Amniotic epithelial cell (primary cell): ENCODE measurements around the gene WNK1.
A peak's percentile ranks its signal among the peaks of the same experiment; 100 is the strongest.
"Not testable (repeated sequence)": the region's sequence is repeated elsewhere in the genome, so short reads cannot be mapped to it uniquely, and the experiment has no call there.

Experiments
- DNase-seq: peaks from one replicate; pipeline ENCODE4 v3.0.0-alpha.2; 2010; ENCODE audit warnings: low read depth

The WNK1 gene

DNA sequence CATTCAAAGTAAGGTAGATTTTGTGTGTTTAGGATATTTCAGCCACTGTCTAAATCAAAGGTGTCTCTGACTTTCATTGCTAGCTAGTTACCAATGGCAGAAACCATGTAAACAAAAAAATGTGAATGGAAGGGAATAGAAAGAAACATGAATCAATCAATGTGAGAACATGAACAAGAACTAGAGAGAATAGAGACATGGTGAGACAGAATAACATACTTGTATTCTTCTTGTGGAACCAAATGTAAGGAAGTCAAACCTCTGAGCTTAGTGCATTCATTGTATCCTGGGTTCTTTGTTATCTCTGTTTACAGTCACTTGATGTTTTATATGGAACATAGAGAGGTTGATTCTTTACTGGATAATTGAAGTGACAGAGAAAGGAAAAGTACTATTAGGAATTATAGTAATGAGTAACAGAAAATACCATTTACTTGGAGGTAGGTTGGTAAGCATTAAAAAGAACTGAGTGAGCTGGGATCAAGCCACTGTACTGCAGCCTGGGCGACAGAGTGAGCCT lies 2.6 kb upstream of the WNK1 start:
- no peak for DNase-seq

DNA sequence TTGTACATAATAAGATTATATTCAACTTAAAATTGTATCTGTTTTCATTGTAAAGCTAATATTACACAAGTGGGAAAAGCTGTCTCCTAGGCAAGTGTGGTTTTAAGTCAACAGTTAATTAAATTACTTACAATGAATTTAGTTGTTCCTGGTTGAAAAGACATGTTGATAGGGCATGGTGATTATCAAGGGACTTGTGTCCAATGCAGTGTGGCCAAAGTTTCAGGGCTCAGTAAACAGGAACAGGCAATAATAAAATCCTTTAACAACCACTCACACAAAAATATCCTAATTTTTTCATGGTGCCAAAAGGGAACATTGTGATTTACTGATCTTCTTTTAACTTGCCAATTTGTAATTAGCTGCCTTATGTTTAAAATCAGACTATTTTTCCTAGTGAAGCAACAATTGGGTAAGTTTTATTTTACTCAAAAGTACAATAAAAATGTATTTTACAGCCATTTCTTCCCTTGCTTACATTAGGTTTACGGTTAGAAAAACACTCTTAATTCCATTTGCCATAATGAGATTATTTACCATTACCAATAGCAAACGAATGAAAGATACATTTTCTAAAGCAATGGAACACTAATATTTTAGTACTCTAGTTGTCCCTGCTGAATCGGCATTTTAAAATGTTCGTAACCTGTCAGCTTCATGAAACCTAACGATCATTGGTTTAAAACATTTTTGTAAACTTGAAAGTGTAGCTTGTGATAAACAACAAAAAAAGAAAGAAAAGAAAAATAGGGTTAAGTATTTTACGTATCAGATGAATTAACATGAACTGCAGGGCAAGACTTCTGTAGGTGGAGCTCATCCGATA lies 1.8 kb upstream of the WNK1 start:
- DNase-seq: no peak

- peak; percentile 96 for DNase-seq
Observed at GRCh38 chr12:751192-751998, 984 bp upstream of the WNK1 start.

DNA sequence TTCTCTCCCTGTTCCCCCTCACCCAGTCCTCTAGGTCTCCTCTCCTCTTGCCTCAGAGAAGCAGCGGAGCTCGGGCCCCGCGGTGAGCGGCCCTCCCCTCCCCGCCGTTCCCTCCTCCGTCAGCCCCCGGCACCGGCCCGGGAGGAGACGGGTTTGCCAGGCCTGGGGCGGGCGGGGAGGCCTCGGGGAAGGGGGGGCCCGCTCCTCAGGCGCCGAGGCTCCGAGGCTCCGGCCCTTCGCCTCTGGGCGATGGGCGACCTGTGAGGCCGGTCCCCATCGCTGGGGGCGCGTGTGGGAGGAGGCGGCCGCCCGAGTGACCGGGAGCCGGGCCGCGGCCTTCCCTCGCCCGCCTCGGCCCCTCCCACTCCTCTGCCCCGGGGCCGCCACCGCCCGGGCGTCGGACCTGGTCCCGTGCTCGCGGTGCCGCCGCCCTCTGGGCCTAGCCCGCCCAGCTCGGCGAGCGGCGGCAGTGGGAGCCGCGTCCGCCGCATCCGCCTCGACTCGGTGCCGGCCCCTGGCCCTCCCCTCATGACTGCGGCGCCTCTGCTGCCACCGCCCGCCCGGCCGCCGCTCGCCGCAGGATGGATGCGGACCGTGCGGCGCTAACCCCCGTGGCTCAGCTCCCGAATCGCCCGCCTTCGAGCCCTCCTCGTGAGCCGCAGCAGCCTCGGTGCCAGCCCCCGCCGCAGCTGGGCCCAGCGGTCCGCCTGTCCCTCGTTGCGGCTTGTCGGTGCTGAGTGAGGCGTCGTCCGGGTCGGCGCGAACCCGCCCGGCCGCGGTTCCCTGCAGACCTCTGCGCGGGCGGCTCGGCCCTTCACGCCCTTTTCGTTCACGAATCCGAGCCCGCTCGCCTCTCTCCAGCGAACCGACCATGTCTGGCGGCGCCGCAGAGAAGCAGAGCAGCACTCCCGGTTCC lies 574 bp downstream of the WNK1 start:
- DNase-seq: no peak

GRCh38 chr12:753611-754472 lies 1.5 kb downstream of the WNK1 start:
- no peak for DNase-seq

- no peak for DNase-seq
Observed at GRCh38 chr12:754473-754820, 2.1 kb downstream of the WNK1 start.

DNA sequence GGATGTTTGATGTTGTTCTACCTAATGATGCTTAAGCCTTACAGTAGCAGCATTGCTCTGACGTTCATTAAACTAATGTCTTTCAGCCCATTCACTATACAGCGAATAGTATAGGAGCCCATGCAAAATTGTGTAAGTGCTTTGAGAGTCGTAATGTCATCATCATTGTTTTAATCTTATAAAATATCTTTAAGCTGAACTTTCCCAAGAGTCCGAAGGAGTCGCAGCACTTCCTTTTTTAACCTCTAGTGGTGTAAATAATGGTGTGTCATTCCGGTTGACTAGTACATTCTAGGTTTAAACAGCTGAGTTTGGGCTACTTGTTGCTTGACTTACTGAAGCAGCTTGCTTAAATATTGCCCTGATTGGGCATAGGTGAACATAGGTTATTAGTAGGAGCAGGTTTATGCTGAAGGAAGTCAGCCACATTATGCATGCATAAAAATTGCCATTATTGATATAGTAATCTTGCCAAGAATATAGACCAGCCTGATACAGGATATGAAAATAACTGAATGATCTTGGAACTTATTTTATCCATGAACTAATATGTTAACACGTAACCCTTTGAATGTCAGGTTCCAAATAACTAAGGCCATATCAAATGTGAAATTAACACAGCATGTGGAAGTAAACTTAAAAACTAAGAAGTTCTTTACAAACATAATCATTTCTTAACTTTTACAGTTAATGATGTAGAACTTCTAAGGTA lies 2.6 kb downstream of the WNK1 start:
- DNase-seq: peak; percentile 80

DNA sequence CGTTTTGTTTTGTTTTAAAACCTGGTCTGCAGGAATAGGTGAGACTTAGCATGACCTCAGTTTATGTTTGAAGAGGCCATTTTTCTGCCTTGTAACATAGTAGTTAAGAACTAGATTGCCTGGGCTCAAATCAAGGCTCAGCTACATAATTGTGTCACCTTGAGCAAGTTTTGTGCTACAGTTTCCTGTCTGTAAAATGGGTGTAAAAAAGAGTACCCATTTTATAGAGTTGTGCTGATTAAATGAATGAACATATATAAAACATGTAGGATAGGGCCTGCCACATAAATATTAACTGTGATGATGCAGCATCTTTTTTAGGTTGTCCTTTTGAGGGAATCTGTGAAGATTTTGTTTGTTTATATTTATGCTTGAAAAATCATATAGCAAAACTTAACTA lies 7.2 kb downstream of the WNK1 start:
- no peak for DNase-seq

DNA sequence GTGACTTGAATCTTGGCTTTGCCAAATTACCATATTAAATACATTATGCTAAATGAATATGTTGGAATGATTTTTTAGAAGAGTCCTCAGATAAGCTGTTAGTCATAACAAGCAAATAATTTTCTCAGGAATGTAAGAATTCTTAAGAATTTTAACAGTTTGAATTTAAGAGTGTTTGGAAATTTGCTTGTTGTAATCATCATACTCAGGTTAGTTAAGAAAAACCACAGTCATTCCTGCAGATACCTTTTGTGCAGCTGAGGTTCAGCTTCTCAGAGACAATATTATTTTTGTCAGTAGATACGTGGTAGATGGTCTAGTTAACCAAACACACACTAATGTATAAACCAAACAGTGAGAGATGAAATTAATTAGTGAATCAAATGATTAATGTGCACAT lies 8.9 kb downstream of the WNK1 start:
- no peak for DNase-seq

DNA sequence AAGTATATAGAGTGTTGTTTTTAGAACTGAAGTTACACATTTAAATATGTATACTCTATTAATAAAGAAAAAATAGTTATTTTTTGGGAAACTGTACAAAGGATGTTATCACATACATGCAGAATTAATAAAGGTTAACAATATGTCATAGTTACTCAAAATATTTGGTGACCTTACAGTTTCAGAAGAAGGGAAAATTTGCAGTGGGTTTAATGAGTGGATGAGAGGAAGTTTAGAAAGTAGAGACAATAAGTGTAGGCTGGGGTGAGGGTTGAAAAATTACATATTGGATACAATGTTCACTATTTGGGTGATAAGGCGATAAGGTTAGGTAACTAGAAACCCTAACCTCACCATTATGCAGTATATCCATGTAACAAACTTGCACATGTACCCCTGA lies 13.5 kb downstream of the WNK1 start:
- DNase-seq: no peak

DNA sequence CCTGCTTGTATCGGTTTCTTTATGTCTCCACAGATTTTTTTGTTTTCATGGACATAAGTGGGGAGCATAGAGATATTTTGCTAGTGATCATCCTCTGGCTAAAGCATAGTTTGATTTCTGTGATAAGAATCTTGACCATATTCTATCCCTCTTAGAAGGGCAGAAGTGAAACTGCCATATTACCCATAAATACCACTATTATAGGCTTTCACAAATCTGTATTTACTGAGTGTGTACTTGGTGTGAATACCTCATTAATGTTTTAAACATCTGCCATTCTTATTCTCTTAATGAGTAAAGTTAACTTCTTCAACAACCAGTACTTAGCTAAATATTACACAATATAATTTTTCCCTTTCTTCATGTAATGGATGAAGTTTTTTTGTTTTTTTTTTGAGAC lies 16.1 kb downstream of the WNK1 start:
- no peak for DNase-seq

DNA sequence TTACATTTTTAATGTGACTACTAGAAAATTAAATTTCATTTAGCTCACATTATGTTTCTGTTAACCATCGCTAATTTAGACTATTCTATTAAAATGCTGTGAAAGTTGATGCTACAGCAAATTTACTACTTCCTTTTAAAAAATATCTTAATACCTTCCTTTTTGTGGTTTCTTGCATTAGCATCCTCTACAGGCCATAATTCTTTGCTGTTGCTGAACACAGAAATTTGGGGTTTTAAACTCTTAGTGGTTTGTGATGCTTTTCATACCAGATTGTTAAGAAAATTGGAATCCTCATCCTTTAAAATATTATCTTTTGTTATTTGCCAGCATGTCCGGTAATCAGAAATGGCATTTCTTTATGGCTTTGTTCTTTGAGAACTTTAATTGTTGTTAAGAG lies 18.1 kb downstream of the WNK1 start:
- peak; percentile 55 for DNase-seq

DNA sequence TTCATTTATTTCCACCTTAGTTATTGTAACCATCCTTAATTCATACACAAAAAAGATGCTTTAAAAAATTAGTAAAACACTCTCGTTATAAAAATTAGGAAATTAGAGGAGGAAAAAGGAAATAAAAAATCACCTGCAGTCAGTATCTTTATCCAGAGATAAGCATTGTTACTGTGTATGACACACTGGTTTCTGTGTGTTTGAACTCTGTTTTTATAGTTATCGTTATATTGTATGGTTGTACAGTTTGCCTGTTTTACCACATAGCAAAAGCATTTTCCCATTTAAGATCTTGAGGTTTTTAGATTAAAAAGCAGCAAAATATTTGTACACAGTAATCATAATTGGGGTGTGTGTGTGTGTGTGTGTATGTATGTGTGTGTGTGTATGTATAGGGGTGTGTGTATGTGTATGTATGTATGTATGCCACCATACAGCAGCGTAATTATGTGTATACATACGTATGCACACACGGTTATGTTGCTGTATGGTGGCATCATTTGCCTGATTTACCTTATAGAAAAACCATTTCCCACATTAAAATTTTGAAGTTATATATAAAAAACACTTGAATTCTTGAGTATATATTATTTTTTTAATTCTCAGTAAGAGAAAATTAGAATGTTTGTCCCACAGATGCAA lies 19.8 kb downstream of the WNK1 start:
- DNase-seq: no peak

DNA sequence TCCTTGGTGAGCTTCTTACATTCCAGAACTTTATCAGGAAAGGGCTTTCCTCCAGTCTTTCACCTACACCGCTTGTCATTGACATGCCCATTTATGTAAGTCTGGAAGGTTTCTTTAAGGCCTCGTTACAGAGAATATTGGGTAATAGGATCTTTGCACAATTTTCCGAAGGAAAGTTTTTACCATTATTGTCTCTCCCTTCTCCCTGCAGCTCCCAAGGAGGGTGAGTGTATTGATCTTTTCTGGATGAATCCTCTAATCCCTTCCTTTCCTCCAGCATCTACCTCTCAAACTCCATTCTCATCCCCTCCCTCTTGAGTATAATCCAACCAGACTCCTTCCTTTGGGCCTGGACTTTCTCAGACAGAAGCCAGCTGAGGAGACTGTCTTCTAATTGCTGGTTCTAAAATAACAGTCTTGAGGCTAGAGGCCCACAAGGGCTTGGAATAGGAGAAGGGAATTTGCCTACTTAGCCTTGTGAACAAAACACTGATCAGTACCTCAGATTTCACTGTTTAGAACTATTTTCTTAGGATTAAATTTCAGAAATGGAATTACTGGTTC lies 21.8 kb downstream of the WNK1 start:
- DNase-seq: peak; percentile 63

GRCh38 chr12:775973-776771 lies 23.8 kb downstream of the WNK1 start:
- not testable (repeated sequence) for DNase-seq

- DNase-seq: not testable (repeated sequence)
Observed at GRCh38 chr12:776772-777373, 24.5 kb downstream of the WNK1 start.

GRCh38 chr12:777550-778047 lies 25.2 kb downstream of the WNK1 start:
- DNase-seq: no peak

DNA sequence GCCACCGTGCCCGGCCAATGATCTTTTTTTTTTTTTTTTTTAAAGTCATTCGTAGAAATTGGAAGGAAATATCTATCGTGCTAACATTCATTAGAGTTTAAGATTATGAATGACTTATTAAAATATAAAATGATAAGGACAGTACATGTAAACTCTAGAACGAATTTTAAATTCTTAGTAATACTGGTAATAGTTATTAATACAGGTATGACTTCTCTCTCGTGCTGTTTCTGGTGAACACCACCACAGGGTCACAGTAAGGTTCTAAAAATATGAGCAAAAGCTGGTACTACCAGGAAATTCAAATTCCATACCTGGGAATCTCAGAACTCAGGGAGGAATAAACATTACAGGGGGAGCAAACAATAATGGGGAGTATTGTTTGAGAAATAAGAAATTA lies 26.2 kb downstream of the WNK1 start:
- DNase-seq: no peak
